NCI-H1417 (cell line): ENCODE results near the gene EHD2.
"Not testable (repeated sequence)": the region's sequence is repeated elsewhere in the genome, so short reads cannot be mapped to it uniquely, and the experiment has no call there.

Source experiments
- DNase-seq, 3 experiments: peaks; one replicate each; lab custom pipeline; 2025; lab: John Stamatoyannopoulos, UW

The EHD2 gene

DNA sequence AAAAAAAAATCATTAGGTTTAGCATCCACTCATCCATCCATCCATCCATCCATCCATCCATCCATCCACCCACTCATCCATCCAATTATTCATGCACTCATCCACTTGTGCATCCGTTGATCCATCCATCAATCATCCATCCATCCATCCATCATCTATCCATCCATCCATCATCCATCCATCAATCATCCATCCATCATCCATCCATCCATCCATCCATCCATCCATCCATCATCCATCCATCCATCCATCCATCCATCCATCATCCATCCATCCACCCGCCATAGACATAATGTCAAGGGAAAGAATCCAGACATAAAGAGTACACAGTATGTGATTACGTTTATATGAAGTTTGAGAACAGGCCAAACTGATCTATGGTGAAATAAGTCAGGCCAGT, 56.3 kb downstream of the EHD2 start:
- no peak for DNase-seq

DNA sequence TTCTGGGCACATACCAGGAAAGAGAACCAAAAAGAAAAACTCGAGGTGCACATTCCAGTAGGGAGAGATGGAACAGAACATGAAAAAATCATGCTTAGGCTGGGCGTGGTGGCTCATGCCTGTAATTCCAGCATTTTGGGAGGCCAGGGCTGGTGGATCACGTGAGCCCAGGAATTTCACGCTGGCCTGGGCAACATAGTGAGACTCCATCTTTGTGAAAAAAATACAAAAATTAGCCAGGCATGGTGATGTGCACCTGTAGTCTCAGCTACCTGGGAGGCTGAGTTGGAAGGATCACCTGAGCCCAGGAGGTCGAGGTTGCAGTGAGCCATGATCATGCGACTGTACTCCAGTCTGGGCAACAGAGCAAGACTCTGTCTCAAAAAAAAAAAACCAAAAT, 58.1 kb downstream of the EHD2 start:
- not testable (repeated sequence) for DNase-seq

DNA sequence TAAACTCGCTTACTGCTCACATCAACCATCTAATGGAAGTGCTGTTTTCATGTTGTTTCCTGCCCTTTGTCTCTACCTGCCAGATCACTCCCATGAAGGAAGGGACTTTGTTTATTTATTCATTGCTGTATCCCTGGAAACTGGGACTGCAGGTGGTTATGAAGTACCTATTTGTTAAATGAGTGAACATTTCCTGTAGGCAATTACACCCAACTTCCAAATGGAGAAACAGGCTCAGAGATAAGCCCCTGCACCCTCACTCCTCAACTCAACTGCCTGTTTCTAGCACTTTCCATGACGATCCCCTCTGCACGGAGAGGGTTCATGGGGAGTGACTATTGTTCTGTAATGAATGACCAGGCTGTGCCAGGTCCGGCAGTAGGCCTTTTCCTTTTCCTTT, 63.3 kb downstream of the EHD2 start:
- peak; percentile 40 to 96 (median 76) for DNase-seq

GRCh38 chr19:47777245-47778048, 64.2 kb downstream of the EHD2 start:
- not testable (repeated sequence) for DNase-seq

GRCh38 chr19:47778049-47778953, 65.1 kb downstream of the EHD2 start, which contains the start of gene SELENOW:
SELENOW (plus strand) TSS chr19:47778703; CDS start chr19:47778786, 83 bp downstream.
- peak; percentile 92 to 96 (median 94) for DNase-seq

- DNase-seq = peak in 2 of 3 experiments; percentile 18 to 50
Measured at GRCh38 chr19:47778954-47779351, 65.7 kb downstream of the EHD2 start.

GRCh38 chr19:47779524-47780214, 66.4 kb downstream of the EHD2 start:
- no peak for DNase-seq

DNA sequence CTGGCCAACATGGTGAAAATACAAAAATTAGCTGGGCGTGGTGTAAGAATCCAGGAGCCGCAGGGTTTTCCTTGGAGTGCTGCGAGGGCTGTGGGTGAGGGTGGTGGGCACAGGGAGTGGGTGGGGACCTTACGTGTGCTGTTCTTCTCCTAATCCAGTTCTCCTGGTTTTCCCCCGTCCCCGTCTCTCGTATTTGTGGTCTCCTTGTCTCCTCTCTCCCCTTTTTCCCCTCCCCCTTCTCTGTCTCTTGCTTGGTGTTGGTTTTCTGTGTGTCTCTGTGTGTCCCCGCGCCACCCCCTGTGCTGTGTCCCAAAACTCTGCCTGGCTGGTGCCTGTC, 67.0 kb downstream of the EHD2 start:
- no peak for DNase-seq

DNA sequence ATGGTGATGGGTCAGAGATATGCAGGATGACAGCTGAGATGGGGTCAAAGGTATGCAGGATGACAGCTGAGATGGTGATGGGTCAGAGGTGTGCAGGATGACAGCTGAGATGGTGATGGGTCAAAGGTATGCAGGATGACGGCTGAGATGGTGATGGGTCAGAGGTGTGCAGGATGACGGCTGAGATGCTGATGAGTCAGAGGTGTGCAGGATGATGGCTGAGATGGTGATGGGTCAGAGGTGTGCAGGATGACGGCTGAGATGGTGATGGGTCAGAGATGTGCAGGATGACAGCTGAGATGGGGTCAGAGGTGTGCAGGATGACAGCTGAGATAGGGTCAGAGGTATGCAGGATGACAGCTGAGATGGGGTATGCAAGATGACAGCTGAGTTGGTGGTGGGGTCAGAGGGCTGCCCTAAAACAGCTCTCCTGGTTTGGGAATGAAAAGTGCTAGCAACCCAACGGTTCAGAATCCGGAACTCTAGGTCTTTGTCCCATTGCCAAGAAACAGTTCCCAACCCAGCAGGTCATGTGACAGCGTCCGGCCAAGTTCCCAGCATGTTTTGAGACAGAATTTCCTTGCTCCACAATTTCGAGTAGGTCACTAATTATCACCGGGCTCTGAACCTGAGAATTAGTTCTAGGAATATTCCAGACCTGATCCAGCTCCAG, 68.5 kb downstream of the EHD2 start:
- no peak for DNase-seq

- no peak for DNase-seq
Measured at GRCh38 chr19:47786566-47786965, 73.3 kb downstream of the EHD2 start.

GRCh38 chr19:47787307-47787706, 74.1 kb downstream of the EHD2 start:
- not testable (repeated sequence) for DNase-seq

- not testable (repeated sequence) for DNase-seq
Measured at GRCh38 chr19:47789811-47790210, 76.6 kb downstream of the EHD2 start.

GRCh38 chr19:47790398-47790814, 77.2 kb downstream of the EHD2 start:
- DNase-seq = peak; percentile 35 to 59 (median 56)

GRCh38 chr19:47792616-47793015, 79.4 kb downstream of the EHD2 start:
- DNase-seq = no peak
